ENCODE results near the gene LTB.
"Not testable (repeated sequence)": the region's sequence is repeated elsewhere in the genome, so short reads cannot be mapped to it uniquely, and the experiment has no call there.

Gene LTB

DNA sequence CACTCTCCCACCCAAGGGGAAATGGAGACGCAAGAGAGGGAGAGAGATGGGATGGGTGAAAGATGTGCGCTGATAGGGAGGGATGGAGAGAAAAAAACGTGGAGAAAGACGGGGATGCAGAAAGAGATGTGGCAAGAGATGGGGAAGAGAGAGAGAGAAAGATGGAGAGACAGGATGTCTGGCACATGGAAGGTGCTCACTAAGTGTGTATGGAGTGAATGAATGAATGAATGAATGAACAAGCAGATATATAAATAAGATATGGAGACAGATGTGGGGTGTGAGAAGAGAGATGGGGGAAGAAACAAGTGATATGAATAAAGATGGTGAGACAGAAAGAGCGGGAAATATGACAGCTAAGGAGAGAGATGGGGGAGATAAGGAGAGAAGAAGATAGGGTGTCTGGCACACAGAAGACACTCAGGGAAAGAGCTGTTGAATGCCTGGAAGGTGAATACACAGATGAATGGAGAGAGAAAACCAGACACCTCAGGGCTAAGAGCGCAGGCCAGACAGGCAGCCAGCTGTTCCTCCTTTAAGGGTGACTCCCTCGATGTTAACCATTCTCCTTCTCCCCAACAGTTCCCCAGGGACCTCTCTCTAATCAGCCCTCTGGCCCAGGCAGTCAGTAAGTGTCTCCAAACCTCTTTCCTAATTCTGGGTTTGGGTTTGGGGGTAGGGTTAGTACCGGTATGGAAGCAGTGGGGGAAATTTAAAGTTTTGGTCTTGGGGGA is 6.1 kb downstream of the LTB start:
- no peak for DNase-seq

DNA sequence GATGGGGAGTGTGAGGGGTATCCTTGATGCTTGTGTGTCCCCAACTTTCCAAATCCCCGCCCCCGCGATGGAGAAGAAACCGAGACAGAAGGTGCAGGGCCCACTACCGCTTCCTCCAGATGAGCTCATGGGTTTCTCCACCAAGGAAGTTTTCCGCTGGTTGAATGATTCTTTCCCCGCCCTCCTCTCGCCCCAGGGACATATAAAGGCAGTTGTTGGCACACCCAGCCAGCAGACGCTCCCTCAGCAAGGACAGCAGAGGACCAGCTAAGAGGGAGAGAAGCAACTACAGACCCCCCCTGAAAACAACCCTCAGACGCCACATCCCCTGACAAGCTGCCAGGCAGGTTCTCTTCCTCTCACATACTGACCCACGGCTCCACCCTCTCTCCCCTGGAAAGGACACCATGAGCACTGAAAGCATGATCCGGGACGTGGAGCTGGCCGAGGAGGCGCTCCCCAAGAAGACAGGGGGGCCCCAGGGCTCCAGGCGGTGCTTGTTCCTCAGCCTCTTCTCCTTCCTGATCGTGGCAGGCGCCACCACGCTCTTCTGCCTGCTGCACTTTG is 6.8 kb downstream of the LTB start, which contains the start of gene TNF:
TSS of gene TNF (plus strand) at position 231 of the 567 bp plus-strand sequence. CDS start at position 408, 177 bp downstream.
- DNase-seq = no peak

DNA sequence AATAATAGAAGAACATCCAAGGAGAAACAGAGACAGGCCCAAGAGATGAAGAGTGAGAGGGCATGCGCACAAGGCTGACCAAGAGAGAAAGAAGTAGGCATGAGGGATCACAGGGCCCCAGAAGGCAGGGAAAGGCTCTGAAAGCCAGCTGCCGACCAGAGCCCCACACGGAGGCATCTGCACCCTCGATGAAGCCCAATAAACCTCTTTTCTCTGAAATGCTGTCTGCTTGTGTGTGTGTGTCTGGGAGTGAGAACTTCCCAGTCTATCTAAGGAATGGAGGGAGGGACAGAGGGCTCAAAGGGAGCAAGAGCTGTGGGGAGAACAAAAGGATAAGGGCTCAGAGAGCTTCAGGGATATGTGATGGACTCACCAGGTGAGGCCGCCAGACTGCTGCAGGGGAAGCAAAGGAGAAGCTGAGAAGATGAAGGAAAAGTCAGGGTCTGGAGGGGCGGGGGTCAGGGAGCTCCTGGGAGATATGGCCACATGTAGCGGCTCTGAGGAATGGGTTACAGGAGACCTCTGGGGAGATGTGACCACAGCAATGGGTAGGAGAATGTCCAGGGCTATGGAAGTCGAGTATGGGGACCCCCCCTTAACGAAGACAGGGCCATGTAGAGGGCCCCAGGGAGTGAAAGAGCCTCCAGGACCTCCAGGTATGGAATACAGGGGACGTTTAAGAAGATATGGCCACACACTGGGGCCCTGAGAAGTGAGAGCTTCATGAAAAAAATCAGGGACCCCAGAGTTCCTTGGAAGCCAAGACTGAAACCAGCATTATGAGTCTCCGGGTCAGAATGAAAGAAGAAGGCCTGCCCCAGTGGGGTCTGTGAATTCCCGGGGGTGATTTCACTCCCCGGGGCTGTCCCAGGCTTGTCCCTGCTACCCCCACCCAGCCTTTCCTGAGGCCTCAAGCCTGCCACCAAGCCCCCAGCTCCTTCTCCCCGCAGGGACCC is 7.8 kb downstream of the LTB start:
- no peak for DNase-seq

DNA sequence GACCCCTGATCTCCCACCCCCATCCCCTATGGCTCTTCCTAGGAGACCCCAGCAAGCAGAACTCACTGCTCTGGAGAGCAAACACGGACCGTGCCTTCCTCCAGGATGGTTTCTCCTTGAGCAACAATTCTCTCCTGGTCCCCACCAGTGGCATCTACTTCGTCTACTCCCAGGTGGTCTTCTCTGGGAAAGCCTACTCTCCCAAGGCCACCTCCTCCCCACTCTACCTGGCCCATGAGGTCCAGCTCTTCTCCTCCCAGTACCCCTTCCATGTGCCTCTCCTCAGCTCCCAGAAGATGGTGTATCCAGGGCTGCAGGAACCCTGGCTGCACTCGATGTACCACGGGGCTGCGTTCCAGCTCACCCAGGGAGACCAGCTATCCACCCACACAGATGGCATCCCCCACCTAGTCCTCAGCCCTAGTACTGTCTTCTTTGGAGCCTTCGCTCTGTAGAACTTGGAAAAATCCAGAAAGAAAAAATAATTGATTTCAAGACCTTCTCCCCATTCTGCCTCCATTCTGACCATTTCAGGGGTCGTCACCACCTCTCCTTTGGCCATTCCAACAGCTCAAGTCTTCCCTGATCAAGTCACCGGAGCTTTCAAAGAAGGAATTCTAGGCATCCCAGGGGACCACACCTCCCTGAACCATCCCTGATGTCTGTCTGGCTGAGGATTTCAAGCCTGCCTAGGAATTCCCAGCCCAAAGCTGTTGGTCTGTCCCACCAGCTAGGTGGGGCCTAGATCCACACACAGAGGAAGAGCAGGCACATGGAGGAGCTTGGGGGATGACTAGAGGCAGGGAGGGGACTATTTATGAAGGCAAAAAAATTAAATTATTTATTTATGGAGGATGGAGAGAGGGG is 8.8 kb downstream of the LTB start:
- DNase-seq = no peak

DNA sequence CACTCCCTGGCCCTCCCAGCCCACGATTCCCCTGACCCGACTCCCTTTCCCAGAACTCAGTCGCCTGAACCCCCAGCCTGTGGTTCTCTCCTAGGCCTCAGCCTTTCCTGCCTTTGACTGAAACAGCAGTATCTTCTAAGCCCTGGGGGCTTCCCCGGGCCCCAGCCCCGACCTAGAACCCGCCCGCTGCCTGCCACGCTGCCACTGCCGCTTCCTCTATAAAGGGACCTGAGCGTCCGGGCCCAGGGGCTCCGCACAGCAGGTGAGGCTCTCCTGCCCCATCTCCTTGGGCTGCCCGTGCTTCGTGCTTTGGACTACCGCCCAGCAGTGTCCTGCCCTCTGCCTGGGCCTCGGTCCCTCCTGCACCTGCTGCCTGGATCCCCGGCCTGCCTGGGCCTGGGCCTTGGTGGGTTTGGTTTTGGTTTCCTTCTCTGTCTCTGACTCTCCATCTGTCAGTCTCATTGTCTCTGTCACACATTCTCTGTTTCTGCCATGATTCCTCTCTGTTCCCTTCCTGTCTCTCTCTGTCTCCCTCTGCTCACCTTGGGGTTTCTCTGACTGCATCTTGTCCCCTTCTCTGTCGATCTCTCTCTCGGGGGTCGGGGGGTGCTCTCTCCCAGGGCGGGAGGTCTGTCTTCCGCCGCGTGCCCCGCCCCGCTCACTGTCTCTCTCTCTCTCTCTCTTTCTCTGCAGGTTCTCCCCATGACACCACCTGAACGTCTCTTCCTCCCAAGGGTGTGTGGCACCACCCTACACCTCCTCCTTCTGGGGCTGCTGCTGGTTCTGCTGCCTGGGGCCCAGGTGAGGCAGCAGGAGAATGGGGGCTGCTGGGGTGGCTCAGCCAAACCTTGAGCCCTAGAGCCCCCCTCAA is 9.9 kb downstream of the LTB start, which contains the start of gene LTA:
TSS of gene LTA (plus strand) at position 249 of the 871 bp plus-strand sequence. CDS start at position 703, 454 bp downstream.
- DNase-seq = no peak

DNA sequence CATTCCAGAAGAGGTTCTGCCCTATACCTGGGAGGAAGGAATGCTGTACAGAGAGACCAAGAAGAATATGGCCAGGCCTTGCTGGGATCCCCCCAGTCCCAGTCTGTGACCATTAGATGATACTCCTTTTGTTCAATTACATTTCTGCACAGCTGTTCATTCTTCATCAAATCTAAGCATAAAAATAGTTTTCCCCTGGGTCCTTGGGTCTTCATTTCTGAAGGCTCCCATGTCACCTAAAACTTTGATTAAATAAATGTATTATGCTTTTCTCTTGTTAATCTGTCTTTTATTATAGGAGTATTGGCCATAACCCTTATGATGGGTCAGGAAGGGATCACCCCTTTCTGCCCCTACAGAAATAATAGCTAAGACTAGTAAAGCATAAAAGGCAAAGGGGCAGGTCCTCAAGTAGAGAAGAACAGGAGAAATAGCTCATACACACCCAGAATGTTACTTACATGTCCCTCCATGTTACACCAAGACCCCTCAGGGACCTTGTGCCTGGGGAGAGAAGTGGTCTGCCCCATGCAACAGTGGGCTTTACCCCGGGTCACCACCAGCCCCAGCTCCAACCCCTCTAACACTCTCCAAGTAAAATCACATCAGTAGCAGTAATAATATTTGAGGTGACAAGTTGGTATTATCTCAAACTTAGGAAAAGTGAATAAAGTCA is 12.2 kb downstream of the LTB start:
- DNase-seq = no peak

DNA sequence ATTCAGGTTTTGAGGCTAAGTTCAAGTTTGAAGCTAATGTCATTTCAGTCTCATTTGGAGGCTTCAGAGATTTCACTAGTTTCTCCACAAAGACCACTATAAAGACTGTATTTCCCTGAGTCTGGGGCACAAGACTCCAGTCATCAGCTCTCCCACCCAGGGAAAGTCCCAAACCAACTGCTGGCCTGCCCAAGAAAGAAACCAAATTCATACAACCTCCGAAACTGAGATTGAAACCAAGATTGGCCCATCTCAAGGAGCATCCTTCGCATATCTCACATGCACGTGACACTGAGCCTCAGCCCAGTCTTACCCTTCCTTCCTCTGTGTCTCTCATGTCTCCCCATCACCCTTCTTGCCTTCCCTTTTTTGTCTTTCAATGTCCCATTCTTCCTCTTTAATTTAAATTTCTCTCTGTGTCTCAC is 13.7 kb downstream of the LTB start:
- DNase-seq = no peak

DNA sequence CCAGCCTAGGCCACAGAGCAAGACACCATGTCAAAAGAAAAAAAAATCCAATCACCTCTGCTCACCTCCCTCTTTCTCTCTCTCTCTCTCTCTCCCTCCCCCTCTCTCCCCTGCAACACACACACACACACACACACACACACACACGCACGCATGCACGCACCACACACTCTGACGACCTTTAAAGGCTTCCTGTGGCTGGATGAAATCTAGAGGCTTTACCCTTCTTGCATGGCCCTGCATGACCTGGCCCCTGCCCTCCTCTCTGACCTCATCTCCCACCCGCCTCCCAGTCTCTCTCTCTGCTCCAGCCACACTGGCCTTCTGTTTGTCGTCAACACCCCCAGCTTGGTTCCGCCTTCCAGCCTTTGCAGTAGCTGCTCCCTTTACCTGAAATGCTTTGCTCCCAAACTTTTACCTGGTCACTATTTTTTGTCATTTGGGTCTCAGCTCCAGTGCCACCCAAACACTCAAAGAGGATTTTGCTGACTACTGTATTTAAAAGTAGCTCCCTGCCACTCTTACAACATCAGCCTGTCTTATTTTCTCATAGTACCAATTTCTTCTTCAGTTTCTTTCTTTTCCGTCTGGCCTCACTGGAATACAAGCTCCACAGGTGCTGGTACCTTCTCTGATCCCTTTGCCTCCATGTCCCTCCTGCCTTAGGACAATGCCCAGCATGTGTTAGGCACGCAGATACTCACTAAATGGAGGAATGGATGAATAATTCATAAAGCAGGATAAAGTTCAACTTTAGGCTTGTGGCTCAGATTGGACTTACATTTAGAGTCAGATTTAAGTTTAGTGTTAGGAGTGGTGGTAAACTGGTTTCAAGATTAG is 14.5 kb downstream of the LTB start:
- no peak for DNase-seq

DNA sequence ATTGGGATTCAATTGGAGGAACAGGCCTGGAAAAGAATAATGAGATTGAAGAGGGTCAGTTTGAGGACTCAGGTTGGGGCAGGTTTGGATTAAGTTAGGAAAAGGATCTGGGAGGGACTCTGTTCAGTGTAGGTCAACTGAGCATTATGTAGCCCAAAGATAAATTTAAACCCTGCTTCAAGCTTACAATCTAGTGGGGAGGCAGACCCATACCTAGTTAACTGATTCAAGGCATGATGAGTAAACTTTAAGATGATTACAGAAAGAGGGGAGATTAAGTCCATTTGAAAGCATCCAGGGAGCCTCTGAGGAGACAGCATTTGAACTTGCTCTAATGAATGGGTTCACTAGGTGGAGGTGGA is 21.5 kb downstream of the LTB start:
- no peak for DNase-seq

DNA sequence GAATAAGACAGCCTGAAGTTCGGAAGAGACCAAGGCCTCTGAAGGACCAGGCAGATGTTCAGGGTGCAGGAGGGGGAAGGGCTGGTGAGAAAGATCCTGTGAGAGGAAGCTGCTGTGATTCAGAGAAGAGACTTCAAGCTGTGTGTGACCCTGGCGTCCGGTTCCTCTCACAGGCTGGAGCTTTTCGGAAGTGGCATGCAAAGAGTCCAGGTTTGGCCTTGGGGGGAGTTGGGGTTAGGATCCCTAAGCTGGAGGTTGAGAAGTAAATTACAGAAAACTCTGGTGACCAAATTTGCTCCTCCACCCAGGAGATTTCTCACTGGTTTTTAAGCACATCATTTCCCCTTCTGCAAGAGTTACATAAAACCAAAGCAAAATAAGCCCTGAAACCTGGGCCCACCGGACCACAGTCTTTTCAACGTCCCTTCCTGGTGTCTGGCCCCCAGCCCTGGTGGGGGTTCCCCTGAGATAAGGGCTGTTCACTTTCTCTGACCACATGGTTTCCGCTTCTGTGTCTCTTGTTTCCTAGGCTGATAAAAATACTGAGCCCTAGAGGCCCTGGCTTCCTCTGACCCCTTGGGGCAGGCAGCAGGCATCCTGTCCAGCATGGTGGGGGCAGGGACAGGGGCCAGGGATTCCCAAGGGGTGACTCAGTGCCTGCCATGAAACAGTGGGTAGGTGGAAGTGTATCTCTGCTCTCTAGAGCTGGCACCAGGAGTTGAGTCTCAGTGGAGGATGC is 22.1 kb downstream of the LTB start:
- DNase-seq = no peak

DNA sequence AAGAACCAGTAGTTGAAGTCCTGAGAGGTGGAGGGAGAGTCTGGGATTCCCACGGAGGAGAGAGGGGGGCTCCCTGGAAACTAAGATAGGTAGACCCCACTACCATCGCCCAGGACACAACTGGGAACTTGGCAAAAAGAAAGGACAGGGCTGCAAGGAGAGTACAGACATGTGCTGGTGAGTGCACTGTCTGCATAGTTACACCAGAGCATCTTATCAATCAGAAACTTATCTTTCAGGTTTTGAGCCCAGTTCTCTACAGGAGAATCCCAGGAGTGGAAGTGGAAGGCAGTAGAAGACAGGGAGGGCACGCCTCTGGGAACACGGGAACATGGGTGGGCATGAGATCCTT is 22.6 kb downstream of the LTB start:
- DNase-seq = no peak

DNA sequence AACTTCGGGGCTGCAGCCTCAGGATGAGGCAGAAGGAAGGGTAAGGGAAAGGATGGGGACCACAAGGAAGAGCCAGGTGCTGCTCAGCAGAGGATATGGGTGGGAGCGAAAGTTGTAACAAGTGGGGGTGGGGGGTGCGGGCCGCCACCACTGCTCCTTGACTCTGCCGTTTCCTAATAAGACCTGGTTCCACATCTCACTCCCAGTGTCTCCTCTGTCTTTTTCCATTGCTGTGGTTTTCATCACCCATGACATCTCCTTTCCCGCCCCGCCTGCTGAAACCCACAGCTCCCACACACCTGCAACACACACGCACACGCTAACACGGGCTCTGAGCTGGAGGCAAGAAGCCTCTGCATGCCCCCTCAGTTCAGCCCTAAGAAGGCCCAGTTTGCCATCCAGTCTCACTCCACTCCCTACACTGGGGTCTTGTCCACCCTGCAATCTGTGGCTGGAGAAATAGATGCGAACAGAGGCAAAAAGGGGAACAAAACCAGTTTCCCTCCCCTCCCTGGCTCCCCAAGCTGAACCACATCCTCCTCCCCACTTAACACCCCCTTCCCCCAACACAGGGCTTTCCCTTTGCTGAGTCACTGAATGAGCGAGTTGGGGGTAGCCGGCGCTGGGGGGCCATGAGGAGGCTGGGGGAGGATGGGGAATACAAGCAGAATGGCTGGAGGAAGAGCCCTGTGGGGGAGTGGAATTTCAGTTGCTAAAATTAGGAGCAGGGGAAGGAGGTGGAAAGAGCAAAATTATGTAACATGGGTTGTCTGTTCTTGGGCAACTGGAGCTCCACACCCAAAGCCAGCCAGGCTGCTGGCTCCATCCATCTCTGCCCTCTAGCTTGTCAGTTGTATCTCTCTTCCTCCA is 23.4 kb downstream of the LTB start:
- DNase-seq = no peak

DNA sequence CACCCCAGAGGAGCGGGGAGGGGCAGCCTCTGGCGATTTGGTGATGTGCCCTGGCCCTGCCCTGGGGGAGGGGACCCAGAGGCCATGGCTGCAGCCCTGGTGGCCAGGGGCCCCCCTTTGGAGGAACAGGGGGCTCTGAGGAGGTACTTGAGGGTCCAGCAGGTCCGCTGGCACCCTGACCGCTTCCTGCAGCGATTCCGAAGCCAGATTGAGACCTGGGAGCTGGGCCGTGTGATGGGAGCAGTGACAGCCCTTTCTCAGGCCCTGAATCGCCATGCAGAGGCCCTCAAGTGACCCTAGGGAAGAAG is 24.0 kb downstream of the LTB start:
- DNase-seq = no peak

DNA sequence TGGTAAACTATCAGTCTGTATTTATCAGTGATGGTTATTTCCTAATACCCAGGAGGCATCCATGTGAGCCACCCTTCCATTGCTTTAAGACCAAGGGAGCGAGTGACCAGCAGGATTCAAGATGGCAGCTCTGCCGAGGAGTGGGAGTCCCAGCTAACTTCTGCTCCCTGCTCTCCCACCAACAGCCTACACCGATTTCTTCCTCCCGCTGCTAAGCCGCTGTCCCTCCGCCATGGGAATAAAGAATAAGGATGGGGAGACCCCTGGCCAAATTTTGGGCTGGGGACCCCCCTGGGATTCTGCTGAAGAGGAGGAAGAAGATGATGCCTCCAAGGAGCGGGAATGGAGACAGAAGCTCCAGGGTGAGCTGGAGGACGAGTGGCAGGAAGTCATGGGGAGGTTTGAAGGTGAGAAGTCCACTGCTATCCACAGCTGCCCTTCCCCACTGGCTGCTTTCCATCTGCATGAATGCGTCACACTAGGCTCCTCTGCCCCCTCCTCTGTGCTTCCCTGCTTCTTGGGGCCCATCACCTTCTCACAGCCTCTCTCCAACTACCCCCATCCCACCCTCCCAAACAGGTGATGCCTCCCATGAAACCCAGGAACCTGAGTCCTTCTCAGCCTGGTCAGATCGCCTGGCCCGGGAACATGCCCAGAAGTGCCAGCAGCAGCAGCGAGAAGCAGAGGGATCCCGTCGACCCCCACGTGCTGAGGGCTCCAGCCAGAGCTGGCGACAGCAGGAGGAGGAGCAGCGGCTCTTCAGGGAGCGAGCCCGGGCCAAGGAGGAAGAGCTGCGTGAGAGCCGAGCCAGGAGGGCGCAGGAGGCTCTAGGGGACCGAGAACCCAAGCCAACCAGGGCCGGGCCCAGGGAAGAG is 24.5 kb downstream of the LTB start:
- no peak for DNase-seq

DNA sequence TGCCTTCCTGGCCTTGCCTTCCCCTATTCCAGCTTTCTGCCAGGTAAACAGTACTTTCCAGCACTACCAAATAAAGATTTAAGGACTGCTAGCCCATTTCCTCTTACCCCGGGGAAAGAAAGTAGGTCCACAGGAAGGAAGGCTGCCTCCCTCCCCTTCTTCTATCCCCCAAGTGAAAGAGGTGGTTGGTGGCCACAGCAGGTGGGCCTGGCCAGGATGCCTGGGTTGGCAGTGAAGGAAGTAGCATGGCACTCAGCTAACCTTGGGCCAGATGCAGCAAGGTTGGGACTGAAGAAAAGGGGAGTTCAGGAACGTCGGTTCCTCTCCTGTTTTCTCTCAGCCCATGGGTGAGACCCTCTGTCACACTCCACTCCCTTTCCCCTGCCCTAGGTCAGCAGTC is 25.9 kb downstream of the LTB start:
- DNase-seq = no peak

DNA sequence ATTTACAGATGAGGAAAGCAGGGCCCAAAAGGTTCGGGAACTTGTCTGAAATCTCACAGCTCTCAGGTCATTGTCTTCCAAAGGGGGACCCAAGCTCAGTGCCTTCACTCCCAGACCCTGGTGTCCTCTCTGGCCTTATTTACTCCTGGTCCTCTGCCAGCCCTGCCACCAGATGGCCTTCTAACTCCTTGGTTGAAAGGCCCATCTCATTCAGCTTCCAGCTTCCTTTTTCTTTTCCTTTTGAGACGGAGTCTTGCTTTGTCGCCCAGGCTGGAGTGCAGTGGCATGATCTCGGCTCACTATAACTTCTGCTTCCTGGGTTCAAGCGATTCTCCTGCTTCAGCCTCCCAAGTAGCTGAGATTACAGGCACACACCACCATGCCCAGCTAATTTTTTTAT is 30.9 kb downstream of the LTB start:
- not testable (repeated sequence) for DNase-seq

DNA sequence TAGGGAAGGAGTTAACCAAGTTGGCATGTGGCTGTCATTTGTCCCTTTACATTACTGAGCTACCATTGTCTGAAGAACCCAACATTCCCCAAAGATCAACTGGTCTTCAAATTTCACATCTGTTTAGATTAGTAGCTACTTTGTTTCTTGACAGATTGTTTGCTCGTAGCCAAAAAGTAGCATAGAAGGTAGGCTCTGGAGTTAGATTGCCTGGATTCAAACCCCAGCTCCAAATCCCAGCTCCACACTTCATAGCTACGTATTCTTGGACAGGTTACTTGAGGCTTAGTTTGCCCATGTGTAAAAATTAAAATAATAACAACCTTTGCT is 33.7 kb downstream of the LTB start:
- no peak for DNase-seq

All from right kidney (tissue), 1 donor.